ENCODE results near the gene TRANK1. TPM values are rescaled to one million over a fixed set of nuclear protein-coding genes. Genes with fewer than 3 reads are reported as not detected.

Gene TRANK1
- total RNA-seq, 2 donors from 2014 or later = 9.0 to 20.1 TPM

GRCh38 chr3:36814066-36814717 lies 130.7 kb downstream of the TRANK1 start:
- no peak for DNase-seq
- H3K4me3 Mint-ChIP-seq = no peak overlapping the region
- Histone ChIP-seq H3K9me3 (ENCODE audit: control insufficient read depth, low read length) (no peaks in the 10 kb centered on the region), H3K27ac (ENCODE audit: low read depth, low read length) (no peak overlapping the region), H3K4me3 (ENCODE audit: low read length) (no peak overlapping the region), H3K36me3 (ENCODE audit: control insufficient read depth, insufficient read depth, low read length) (no peaks in the 10 kb centered on the region), H3K4me1 (ENCODE audit: control insufficient read depth, insufficient read depth, low read length) (no peaks in the 10 kb centered on the region), H3K27me3 (ENCODE audit: control insufficient read depth, insufficient read depth, low read length, poor library complexity, severe bottlenecking) (no peaks in the 10 kb centered on the region), H3K9ac (ENCODE audit: extremely low read depth, low read length, poor library complexity, severe bottlenecking) (no peak overlapping the region)
- no peak for TF ChIP-seq CTCF (conservative IDR thresholded peaks at IDR 0.05)
- H3K4me1 Mint-ChIP-seq = peaks cover 9% of the 10 kb centered on the region
- H3K9me3 Mint-ChIP-seq = no peaks in the 10 kb centered on the region
- WGBS, 2 experiments (ENCODE audit: insufficient coverage in 1 of 2, insufficient read length in 1 of 2) = 67 to 80% methylated on average over 3 to 7 of the region's 7 CpGs
- H3K36me3 Mint-ChIP-seq (ENCODE audit: low read depth) = no peaks in the 10 kb centered on the region
- H3K27ac Mint-ChIP-seq = no peak overlapping the region
- no peaks in the 10 kb centered on the region for H3K27me3 Mint-ChIP-seq (ENCODE audit: insufficient read depth)

- peaks cover 9% of the 10 kb centered on the region for H3K4me1 Mint-ChIP-seq
- whole genome bisulfite sequencing, 2 experiments (ENCODE audit: insufficient coverage in 1 of 2, insufficient read length in 1 of 2) = 93 to 95% methylated on average over 4 to 6 of the region's 6 CpGs
- H3K27ac Mint-ChIP-seq = no peak overlapping the region
- no peaks in the 10 kb centered on the region for H3K9me3 Mint-ChIP-seq
- H3K4me3 Mint-ChIP-seq = no peak overlapping the region
- Histone ChIP-seq H3K9me3 (ENCODE audit: control insufficient read depth, low read length) (no peaks in the 10 kb centered on the region), H3K27me3 (ENCODE audit: control insufficient read depth, insufficient read depth, low read length, poor library complexity, severe bottlenecking) (no peaks in the 10 kb centered on the region), H3K9ac (ENCODE audit: extremely low read depth, low read length, poor library complexity, severe bottlenecking) (no peak overlapping the region), H3K4me1 (ENCODE audit: control insufficient read depth, insufficient read depth, low read length) (no peaks in the 10 kb centered on the region), H3K4me3 (ENCODE audit: low read length) (no peak overlapping the region), H3K27ac (ENCODE audit: low read depth, low read length) (no peak overlapping the region), H3K36me3 (ENCODE audit: control insufficient read depth, insufficient read depth, low read length) (no peaks in the 10 kb centered on the region)
- no peak for TF ChIP-seq CTCF (conservative IDR thresholded peaks at IDR 0.05)
- DNase-seq = no peak
- no peaks in the 10 kb centered on the region for H3K27me3 Mint-ChIP-seq (ENCODE audit: insufficient read depth)
- no peaks in the 10 kb centered on the region for H3K36me3 Mint-ChIP-seq (ENCODE audit: low read depth)
Observed at GRCh38 chr3:36813305-36813704, 131.5 kb downstream of the TRANK1 start.

- Histone ChIP-seq H3K27me3 (ENCODE audit: control insufficient read depth, insufficient read depth, low read length, poor library complexity, severe bottlenecking) (no peaks in the 10 kb centered on the region), H3K4me3 (ENCODE audit: low read length) (no peak overlapping the region), H3K4me1 (ENCODE audit: control insufficient read depth, insufficient read depth, low read length) (no peaks in the 10 kb centered on the region), H3K27ac (ENCODE audit: low read depth, low read length) (no peak overlapping the region), H3K9ac (ENCODE audit: extremely low read depth, low read length, poor library complexity, severe bottlenecking) (no peak overlapping the region), H3K36me3 (ENCODE audit: control insufficient read depth, insufficient read depth, low read length) (no peaks in the 10 kb centered on the region), H3K9me3 (ENCODE audit: control insufficient read depth, low read length) (no peaks in the 10 kb centered on the region)
- H3K9me3 Mint-ChIP-seq = no peaks in the 10 kb centered on the region
- H3K4me1 Mint-ChIP-seq = peaks cover 6% of the 10 kb centered on the region
- no peaks in the 10 kb centered on the region for H3K27me3 Mint-ChIP-seq (ENCODE audit: insufficient read depth)
- DNase-seq = no peak
- no peak overlapping the region for H3K4me3 Mint-ChIP-seq
- TF ChIP-seq CTCF (conservative IDR thresholded peaks at IDR 0.05) = no peak
- no peak overlapping the region for H3K27ac Mint-ChIP-seq
- 100% methylated on average over 1 of the region's 1 CpG for WGBS, 2 experiments (ENCODE audit: insufficient coverage in 1 of 2, insufficient read length in 1 of 2)
- no peaks in the 10 kb centered on the region for H3K36me3 Mint-ChIP-seq (ENCODE audit: low read depth)
Observed at GRCh38 chr3:36812240-36812639, 132.6 kb downstream of the TRANK1 start.
